CD4-positive, alpha-beta T cell treated with Interleukin-12 subunit alpha and Interleukin-12 subunit beta, for 1 hour (primary cell): ENCODE results near the gene CACNA2D3.

Experiments used
- DNase-seq: peaks from one replicate; pipeline ENCODE4 v3.0.0-alpha.2; 2020

The CACNA2D3 gene

DNA sequence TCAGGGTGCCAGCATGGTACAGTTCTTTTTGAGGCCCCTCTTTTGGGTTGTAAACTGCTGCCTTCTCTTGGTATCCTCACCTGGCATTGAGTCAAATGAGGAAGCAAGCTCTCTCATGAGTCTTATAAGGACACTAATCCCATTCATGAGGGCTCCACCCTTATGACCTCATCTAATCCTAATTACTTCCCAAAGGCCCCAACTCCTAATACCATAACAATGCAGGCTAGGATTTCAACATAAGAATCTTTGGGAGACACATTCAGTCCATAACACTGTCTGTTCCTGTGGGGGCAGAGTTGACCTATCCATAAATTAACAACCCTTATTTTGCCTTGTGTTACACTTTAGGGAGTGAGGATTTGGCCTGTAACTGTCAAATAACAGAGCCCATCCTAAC, 527.2 kb downstream of the CACNA2D3 start:
- no peak for DNase-seq

DNA sequence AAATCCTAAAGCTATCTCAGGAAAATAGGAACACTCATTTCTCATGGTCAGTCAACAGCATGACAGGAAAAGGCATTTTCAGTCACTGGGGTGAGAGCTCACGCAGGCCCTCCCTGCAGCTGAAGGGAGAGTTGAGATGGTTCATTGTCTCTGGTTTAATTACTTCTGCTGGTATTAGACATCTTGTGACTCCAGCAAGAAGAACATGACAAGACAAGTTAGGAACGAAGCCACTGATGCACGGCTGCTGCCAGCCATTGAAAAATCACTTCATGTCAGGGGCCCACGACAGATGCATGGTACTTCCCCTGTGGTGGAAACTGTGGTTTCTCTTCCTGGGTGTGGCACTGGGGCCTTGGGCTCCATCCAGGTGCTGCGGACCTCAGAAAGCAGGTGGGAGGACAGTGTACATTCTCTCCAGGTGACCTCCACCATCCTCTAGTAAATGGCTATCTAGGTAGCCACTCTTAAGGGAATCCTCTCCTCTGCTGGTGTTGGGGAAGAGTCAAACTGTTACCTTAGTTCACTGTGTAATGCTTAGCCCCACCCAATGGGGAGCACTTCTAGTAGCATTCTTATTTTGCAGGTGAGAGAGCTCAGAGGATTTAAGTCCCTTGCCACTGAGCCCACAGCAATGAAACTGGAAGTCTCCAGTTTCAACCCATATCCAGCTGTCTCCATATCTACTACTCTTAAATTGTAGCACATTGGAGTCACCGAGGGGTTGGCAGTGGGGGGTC, 531.3 kb downstream of the CACNA2D3 start:
- DNase-seq, result no peak

DNA sequence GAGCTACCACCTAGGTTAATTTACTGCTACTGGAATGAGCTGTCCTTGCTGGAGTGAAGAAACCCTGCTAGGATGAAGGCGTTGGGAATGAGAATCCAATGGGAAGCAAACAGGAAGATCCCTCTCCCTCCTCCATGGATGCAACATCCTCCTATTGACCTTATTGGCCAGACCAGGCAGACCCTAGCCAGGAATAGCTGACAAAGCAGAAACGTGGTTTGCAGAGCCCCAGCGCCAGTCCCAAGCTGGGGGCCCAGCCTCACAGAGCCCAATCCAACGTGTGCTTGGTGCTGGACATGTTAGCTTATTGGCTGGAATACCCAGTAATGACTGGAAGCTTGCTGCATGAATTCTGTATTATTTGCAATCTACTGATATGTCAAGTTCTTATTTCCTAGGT, 532.4 kb downstream of the CACNA2D3 start:
- no peak for DNase-seq

DNA sequence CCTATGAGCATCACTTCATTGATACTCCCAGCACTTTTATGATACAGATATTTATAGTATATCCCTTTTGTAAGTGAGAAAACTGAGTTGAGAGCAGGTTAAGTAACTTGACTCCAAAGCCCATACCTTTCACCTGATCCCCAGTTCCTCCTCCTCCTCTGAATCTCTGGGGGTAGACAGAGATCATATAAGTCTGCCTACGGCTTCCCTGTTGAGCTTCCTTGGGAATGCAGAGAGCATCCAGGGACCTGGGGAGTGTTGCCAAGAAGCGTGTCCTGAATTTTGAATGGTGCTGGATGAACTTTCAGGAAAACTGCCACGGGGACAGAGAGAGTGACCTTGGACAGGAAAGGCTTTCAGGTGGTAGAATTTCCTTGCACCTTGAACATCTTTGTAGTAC, 537.0 kb downstream of the CACNA2D3 start:
- no peak for DNase-seq

DNA sequence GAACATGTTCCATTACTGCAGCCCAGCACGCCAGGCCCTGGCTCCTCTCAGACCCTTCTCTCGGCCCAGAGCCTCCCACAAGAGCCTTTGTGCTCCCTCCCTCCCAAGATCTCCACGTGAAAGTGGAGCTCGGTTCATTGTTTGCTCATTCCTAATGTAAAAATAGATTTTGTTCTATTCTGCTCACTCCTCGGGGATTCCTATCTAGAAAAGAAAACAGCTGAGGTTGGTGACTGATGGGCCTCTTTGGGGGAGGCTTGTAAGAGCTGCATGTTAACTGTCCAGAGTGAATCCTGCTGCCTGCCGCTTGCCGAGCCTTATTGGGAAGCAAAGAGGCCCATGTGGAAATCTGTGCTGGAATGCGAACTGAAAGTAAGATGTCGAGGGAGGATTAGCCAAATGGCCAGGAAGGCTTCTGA, 538.4 kb downstream of the CACNA2D3 start:
- no peak for DNase-seq

DNA sequence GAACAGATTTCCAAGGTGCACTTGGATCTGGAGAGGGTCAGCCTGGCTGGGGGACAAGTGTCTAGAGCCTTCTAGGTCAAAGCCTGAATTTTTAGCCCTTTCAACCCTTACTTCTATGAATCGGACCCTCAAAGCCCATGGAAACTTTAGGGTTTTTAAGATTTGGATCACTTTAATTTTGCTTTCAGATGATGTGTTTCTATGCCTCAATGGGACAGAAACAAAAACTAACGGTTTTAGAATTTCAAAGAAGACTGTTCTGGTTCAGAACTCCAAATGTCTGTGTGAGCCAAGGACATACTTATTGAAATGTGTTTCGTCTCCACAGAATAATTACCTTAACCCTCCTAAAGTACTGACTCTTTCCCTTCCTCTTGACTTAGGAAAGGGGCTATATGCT, 538.8 kb downstream of the CACNA2D3 start:
- DNase-seq, result no peak

DNA sequence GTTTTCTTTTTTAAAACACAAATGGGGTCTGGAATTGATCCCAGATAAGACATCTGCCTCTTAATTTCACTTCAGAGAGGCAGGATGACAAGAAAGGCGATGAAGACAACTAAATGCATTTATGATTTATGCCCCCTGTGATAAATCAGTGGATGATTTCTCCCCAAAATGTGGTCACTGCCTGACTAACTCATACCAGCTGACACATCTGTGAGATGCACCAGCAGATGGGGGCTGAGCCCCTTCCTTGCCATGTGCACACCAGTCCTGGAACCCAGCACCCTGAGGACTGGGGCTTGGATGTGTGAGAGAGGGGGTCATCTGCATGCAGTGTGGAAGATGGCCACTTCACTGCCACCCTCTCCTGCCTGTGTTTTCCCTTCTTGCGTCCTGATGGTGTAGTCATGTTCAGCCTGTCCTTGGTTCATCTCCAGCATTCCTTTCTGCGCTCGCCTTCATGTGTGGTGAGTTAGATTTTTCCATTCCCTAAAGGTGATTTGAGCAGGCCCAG, 541.2 kb downstream of the CACNA2D3 start:
- no peak for DNase-seq

DNA sequence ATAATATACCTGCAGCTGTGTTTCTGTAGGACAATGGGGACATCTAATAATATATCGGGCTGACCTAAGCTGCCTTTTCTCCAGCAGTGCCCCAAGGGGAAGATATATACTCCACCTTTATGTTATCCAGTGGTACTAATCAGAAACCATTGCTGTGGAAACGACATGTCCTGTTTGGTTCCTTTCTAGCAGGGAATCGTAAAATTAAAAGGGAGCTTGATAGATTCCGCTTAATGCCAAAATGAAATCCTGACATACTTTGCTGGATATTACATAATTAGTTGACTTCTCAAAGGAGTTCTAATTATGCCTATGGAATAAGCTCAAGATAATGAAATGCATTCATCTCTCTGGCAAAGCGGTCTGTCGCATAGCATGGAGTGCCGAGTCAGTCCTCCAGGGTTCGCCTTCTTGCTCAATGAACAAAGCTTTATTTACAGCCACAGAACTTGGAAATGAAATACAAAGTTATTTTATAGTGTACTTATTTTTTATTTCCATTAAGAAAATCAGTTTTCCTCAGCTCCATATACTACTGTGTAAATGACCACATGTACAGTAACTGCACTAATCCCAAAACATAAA, 542.8 kb downstream of the CACNA2D3 start:
- DNase-seq, result no peak

DNA sequence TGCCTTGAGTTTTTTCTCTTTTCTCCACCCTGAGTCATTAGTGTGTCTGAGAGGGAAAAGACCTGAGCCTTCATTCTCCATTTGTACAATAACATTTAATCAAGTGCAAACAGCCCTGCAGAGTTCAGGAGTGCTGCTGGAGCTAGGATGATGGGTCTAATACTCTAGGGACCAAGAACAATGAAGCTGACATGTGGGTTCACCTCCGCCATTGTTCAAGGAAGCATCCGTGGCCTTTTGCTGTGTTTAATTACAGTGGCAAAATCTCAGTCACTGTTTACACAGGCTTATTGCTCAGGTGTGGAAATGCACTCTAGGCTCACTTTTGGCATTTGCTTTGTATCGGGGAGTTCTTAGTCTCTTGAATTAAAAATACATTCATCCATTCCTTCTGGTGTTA, 545.9 kb downstream of the CACNA2D3 start:
- no peak for DNase-seq

DNA sequence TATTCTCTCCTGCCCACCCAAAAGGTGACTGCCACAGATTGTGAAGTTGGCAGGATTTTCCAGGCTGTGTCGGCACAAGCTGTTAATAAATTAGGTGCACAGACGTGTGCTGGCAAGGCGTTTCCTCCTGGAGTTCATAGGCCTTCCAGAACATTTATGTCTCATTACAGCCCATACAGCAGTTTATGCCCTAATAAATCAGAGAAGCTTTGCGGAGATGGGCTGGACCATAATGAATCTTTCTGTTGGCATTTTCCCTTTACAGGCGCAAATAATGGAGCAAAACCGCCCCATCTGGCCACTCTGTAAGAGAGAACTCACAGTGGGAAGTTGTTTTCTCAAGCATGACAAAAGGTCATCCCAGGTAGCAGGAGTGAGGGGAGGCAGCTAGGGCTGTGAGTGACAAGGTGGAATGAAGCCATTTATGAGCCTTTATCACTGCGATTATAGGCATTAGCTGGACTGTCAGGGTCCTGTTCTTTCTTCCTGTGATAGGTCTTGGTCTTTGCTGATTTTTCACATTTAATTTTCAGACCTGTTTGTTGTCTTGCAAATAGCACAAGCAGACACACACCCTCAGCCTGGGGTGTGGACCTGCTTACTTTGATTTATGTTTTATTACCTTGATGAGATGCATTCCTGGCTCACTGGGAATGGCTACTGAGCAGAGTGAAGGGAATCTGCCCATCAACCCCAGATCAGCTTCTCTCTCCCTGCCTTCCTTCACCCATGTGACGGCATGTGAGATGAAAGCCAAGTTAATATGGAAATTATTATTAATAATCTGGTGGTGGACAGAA, 548.0 kb downstream of the CACNA2D3 start:
- no peak for DNase-seq

DNA sequence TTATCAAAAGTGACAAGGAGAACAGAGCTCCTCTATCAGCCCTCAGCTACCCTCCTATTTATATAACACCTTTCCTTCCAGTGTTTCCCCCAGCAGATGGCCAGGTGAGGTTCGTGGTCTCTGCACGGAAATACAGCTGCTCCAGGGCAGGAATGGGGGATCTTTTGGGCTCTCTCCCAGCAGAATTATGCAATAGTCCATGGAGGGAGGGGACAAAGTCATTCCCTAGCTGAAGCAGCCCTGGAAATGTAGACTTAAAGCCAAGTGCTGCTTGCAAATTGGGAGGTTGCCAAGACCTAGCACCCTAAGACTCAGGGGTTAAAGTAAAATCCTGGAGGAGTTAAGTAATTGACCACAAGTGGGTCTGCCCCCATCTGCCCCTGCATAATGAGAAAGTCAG, 549.2 kb downstream of the CACNA2D3 start:
- no peak for DNase-seq

DNA sequence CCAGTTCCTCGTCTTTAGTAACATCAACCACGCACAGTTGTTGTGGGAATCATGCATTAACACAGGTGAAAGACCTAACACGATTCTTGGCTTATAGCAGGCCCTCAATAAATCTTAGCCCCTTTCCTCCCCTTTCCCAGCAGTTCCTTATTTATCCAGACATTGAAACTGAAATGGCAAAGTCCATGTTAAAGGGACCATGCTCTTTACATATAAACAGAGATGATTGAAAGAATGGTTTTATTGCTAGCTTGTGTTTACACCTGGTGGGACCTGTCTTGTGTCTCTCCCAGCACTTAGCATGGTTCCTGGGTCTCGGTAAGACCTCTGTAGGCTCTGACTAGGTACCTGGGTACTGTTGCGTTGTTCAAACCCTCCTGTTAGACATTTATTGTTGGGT, 553.7 kb downstream of the CACNA2D3 start:
- DNase-seq, result no peak

DNA sequence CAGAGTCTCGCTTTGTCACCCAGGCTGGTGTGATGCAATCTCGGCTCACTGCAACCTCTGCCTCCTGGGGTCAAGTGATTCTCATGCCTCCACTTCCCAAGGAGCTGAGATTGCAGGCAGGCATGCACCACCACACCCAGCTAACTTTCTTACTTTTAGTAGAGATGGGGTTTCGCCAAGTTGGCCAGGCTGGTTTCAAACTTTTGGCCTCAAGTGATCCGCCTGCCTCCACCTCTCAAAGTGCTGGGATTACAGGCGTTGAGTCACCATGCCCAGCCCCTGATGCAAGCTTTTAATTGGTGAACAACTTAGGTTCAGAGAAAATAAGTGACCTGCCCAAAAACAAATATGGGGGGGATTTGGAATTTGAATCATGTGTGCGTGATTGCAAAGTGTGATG, 559.4 kb downstream of the CACNA2D3 start:
- DNase-seq, result no peak

DNA sequence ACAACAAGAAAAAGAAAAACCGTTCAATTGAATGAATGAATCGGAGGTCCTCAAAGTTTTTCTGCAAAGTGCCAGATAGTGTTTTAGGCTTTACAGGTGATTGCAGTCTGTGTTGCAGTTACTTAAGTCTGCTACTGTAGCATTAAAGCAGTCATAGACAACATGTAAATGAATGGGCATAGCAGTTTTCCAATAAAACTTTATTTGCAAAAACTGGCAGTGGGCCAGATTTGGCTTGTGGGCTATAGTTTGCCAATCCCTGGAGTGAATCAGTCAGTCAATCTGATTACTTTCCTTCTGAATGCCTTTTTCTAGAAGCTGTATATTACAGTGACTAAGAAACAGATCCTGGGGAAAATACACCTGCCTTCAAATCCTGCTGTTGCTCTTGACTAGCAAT, 562.9 kb downstream of the CACNA2D3 start:
- no peak for DNase-seq

DNA sequence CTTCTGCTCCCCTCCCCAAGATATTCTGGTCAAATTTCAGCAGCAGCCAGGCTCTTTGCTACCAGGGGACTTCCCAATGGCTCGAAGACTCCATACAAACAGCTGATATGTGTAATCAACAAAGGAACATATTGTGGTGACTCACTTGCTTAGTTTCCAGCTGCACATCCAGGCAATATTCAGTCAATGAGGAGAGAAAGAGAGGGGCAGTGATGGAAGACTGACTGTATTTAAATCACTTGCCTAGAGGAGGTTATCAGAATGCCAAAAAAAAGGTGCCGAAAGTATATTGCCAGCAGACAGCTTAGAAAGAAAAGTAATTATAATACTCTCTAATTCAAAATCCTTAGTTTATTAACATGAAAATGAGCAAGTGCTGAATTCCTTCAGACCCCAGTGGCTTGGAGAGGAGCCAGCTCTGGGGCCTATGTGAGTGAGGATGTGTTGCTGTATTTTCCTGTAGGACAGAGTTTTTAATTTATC, 569.0 kb downstream of the CACNA2D3 start:
- no peak for DNase-seq

DNA sequence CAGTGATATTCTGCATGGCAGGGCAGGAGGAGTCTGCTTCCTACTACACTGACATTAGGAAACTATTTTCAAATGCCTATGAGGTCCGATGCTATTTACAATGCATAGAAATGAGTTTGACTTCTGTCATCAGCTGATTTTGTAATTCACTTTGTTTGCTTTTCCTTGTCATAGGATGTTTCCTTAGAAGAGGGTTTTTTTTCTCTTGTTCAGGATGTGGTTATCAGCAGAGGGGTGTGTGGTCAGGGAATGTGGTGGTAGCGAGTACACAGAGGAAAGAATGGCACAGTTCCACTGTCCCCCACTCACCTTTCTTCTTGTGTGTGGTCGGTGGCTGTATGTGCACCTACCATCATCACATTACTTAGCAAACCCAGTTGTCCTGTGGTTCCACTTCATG, 574.0 kb downstream of the CACNA2D3 start:
- DNase-seq, result no peak

DNA sequence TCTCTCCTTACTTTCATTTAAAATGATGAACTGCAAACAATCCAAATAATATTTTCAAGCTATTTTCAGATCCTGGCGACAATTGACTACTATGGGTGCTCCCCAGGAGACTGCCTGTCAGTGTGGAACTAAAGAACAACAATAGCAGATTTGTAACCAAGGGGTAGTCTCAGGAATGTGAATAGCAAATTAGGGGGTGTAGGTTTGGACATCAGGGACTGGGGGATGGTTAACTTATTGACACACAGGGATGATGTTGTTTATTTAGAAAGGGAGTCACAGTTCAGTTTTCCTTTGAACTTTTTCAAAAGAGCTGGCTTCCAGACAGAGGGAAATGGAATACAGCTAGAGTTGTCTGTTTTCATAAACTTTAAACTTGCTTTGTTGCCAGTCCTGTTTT, 575.7 kb downstream of the CACNA2D3 start:
- no peak for DNase-seq

DNA sequence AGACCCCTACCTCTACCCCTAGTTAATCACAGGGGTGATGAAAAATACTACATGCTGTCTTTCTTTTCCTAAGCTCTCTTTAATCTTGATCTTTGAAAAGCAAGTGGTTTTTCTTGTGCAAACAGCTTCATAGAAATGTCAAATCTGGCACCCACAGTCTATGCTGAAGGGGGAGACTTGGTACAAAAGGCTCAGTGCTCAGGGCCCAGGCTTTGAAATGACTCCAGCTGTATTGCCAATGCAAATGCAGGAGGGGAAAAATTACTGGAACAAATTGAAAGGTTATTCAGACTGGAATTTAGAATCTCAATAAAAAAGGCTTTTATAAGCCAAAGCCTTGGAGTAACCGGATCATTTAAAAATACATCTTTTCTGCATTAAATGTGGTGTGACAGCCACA, 581.6 kb downstream of the CACNA2D3 start:
- no peak for DNase-seq

DNA sequence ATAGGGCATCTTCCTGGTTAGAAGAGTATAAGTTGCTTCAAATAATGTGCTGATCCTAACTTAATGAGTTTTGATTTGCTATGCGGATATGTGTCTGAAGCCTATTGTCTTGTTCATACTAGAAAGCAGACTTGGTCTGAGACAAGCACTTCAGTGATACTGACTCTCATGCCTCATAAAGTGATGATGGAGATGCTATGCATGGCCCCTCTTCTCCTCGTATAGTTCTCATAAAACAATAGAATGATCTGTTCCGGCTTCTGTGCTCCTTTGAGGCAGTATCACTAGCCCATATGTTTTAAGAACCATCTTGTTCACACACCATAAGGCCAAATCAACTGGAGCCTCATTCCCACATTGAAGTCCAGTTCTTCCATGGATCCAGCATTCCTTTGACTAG, 583.4 kb downstream of the CACNA2D3 start:
- DNase-seq, result no peak

DNA sequence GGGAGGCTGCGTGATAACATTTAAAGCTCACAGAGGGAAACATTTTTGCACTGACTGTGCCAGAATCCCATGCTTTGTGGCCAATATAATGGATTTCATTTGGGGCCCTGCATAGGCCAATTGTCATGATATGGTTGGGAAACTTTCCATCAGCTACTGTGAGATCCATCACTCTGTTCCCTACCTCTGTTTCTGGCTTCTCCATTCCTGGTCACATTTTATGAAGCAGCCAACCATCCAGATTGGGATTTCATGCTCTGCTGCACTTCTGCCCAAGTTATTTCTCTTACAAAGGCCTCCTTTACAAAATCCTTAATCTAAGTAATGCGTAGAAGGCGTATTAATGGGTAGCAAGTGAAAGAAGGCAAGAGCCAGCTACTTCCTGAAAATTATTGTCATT, 584.4 kb downstream of the CACNA2D3 start:
- DNase-seq, result no peak

DNA sequence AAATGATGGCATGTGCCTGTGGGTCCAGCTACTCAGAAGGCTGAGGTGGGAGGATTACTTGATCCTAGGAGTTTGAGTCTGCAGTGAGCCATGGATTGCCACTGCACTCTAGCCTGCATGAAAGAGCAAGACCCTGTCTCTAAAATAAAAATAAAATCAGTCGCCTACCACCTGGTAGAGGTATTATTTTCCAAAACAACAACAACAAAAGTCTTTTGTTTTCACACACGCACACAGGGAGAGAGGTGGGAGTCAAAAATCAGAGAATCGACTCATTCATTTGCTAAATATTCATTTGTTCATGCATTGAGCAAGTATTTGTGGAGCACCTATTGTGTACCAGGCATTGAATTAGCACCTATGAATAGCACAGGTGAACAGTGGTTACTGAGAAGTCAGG, 587.4 kb downstream of the CACNA2D3 start:
- no peak for DNase-seq

DNA sequence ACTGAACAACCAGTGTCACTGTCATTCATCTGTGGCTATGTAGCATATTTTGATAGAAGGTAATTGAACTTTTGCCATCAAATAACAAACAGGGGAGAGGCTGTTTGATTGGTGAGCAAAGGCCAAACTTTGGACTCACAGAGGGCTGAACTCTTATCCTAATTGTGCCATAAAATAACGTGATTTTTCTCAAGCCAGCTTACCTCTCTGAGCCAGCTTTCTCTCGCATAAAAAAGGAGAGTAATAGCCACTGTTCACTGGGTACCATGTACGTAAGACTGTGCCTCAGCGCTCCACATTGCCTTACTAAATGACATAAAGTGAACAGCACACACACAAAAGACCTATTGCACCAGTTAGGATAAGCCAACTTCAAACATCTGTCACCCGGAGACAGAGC, 588.6 kb downstream of the CACNA2D3 start:
- DNase-seq, result no peak

DNA sequence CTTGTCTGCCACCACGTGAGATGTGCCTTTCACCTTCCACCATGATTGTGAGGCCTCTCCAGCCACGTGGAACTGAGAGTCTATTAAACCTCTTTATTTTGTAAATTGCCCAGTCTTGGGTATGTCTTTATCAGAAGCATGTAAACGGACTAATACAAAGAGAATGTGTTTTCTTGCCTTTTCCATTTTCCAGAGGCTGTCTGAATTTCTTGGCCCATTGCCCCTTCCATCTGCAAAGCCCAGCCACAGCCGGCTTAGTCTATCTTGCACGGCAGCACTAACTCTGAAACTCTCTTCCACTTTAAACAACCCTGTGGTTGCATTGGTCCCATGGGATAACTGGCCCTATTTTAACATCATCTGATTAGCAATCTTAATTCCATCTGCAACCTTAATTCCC, 590.2 kb downstream of the CACNA2D3 start:
- DNase-seq, result no peak

DNA sequence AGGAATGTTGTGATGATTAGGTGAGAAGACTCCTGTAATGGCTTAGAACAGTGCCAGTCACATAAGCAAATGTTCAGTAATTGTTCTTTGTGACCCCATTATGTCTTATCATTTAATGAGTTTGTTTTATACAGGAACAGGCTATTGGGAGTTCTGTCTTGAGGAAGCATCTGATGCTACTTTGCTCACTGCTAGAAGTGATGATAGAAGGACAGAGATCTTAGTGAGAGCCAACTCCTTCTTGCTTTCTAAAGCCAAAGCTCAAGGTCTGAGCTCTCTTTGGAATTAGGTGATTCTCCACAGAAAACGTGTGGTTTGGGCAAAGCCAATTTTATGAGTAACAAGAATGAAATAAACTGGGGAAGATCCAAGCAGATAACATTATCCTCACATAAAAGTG, 590.7 kb downstream of the CACNA2D3 start:
- no peak for DNase-seq
